Mesenchymal stem cell (in vitro differentiated cells and primary cell): ENCODE measurements around the gene SUPT3H.

Source experiments
- DNase-seq: peaks from one replicate; pipeline ENCODE4 v3.0.0-alpha.2; 2013
- H2AFZ ChIP-seq: one replicate; pipeline ENCODE4 v1.6.1; 2013; ENCODE audit warnings: low read depth, mild to moderate bottlenecking, control low read depth, inconsistent platforms, low read length, moderate library complexity
- H2AK5ac ChIP-seq: 2 replicates; pipeline ENCODE4 v1.6.1; 2013; ENCODE audit warnings: low read length, moderate library complexity, mild to moderate bottlenecking, inconsistent platforms; ENCODE audit not compliant: severe bottlenecking
- H2BK120ac ChIP-seq: one replicate; pipeline ENCODE4 v1.6.1; 2013; ENCODE audit warnings: low read depth, mild to moderate bottlenecking, inconsistent platforms, low read length, moderate library complexity
- H2BK12ac ChIP-seq, 2 experiments: one replicate each; pipeline ENCODE4 v1.6.1; 2013; ENCODE audit warnings: inconsistent platforms in 2 of 2, low read length in 2 of 2, mild to moderate bottlenecking in 2 of 2, moderate library complexity in 2 of 2, control low read depth in 1 of 2
- H2BK15ac ChIP-seq: one replicate; pipeline ENCODE4 v1.6.1; 2013; ENCODE audit warnings: mild to moderate bottlenecking, low read depth, inconsistent platforms; ENCODE audit not compliant: poor library complexity, severe bottlenecking
- H2BK5ac ChIP-seq: 2 replicates; pipeline ENCODE4 v1.6.1; 2013; ENCODE audit warnings: low read depth, mild to moderate bottlenecking, low read length, control low read depth, inconsistent platforms; ENCODE audit not compliant: poor library complexity, severe bottlenecking
- H3K14ac ChIP-seq, 2 experiments: one replicate each; pipeline ENCODE4 v1.6.1; 2013; ENCODE audit warnings: inconsistent platforms in 2 of 2, low read length in 2 of 2, control low read depth in 1 of 2, mild to moderate bottlenecking in 1 of 2, moderate library complexity in 1 of 2
- H3K18ac ChIP-seq, 2 experiments: one replicate each; pipeline ENCODE4 v1.6.1; 2013; ENCODE audit warnings: inconsistent platforms in 2 of 2, low read length in 2 of 2, control low read depth in 1 of 2, low read depth in 1 of 2, mild to moderate bottlenecking in 1 of 2
- H3K23ac ChIP-seq, 2 experiments: one replicate each; pipeline ENCODE4 v1.6.1; 2013; ENCODE audit warnings: inconsistent platforms in 2 of 2, low read length in 2 of 2, mild to moderate bottlenecking in 2 of 2, moderate library complexity in 2 of 2, control low read depth in 1 of 2
- H3K27ac ChIP-seq: 2 replicates; pipeline ENCODE4 v1.5.1; 2013; ENCODE audit warnings: mild to moderate bottlenecking, moderate library complexity, low read length, control low read depth, inconsistent platforms; ENCODE audit not compliant: poor library complexity, severe bottlenecking
- H3K27me3 ChIP-seq, 2 experiments: 2 replicates each; pipeline versions ENCODE4 v1.6.1 to v1.7.0; 2013; ENCODE audit warnings: low read length in 2 of 2, mild to moderate bottlenecking in 2 of 2, moderate library complexity in 2 of 2, control low read depth in 1 of 2, inconsistent platforms in 1 of 2; ENCODE audit not compliant: control insufficient read depth in 1 of 2, insufficient read depth in 1 of 2
- H3K36me3 ChIP-seq, 2 experiments: 2 replicates each; pipeline versions ENCODE4 v1.6.1 to v1.7.0; 2013; ENCODE audit warnings: low read length in 2 of 2, control low read depth in 1 of 2, inconsistent platforms in 1 of 2, low read depth in 1 of 2, mild to moderate bottlenecking in 1 of 2; ENCODE audit not compliant: insufficient read depth in 2 of 2, control insufficient read depth in 1 of 2
- H3K4ac ChIP-seq, 2 experiments: one replicate each; pipeline ENCODE4 v1.6.1; 2013; ENCODE audit warnings: inconsistent platforms in 2 of 2, low read length in 2 of 2, mild to moderate bottlenecking in 2 of 2, moderate library complexity in 2 of 2, control low read depth in 1 of 2, low read depth in 1 of 2
- H3K4me1 ChIP-seq: 2 replicates; pipeline ENCODE4 v1.6.1; 2013; ENCODE audit warnings: low read depth, low read length, control low read depth; ENCODE audit not compliant: control insufficient read depth, insufficient read depth
- H3K4me2 ChIP-seq: 2 replicates; pipeline ENCODE4 v1.6.1; 2013; ENCODE audit warnings: low read length, mild to moderate bottlenecking, inconsistent platforms; ENCODE audit not compliant: poor library complexity, severe bottlenecking
- H3K4me3 ChIP-seq, 2 experiments: 2 replicates each; pipeline versions ENCODE4 v1.5.1 to v1.7.0; 2013; ENCODE audit warnings: low read length in 2 of 2, mild to moderate bottlenecking in 2 of 2, control low read depth in 1 of 2, low read depth in 1 of 2; ENCODE audit not compliant: insufficient read depth in 1 of 2
- H3K79me1 ChIP-seq: replicated peaks from 2 replicates; pipeline ENCODE4 v1.6.1; 2013; ENCODE audit warnings: mild to moderate bottlenecking, control low read depth, low read length, inconsistent platforms; ENCODE audit not compliant: poor library complexity, severe bottlenecking
- H3K9ac ChIP-seq: 2 replicates; pipeline ENCODE4 v1.7.0; 2013; ENCODE audit warnings: mild to moderate bottlenecking, low read length, moderate library complexity
- H3K9me3 ChIP-seq: 2 replicates; pipeline ENCODE4 v1.7.0; 2013; ENCODE audit warnings: mild to moderate bottlenecking, low read length; ENCODE audit not compliant: control insufficient read depth
- H4K8ac ChIP-seq: one replicate; pipeline ENCODE4 v1.6.1; 2013; ENCODE audit warnings: inconsistent platforms, mild to moderate bottlenecking, low read length, moderate library complexity
- H4K91ac ChIP-seq: one replicate; pipeline ENCODE4 v1.6.1; 2013; ENCODE audit warnings: mild to moderate bottlenecking, low read length, inconsistent platforms
- WGBS: methylation state at CpG from one replicate; pipeline ENCODE4 v1.1.7; 2013; ENCODE audit warnings: mixed read lengths; 5-methylcytosine and 5-hydroxymethylcytosine counted together

Gene SUPT3H

GRCh38 chr6:45160305-45160704 lies 217.4 kb downstream of the SUPT3H start:
- no peak overlapping the region for H2BK15ac ChIP-seq
- no peak overlapping the region for H2BK12ac ChIP-seq
- no peak overlapping the region for H3K9ac ChIP-seq
- no peak overlapping the region for H3K4me2 ChIP-seq
- H3K27me3 ChIP-seq, result no peaks in the 10 kb centered on the region
- no peak overlapping the region for H2BK120ac ChIP-seq
- no peaks in the 10 kb centered on the region for H3K4me1 ChIP-seq
- H3K79me1 ChIP-seq, result peaks cover 5% of the 10 kb centered on the region
- H2BK5ac ChIP-seq, result no peak overlapping the region
- DNase-seq, result no peak
- no peak overlapping the region for H3K4ac ChIP-seq
- H3K18ac ChIP-seq, result no peak overlapping the region
- WGBS, result no CpG with 5 or more reads among the region's 4 CpGs
- no peak overlapping the region for H4K91ac ChIP-seq
- H3K9me3 ChIP-seq, result no peaks in the 10 kb centered on the region
- H2AK5ac ChIP-seq, result no peak overlapping the region
- H3K27ac ChIP-seq, result no peak overlapping the region
- H3K14ac ChIP-seq, result no peak overlapping the region
- no peaks in the 10 kb centered on the region for H3K36me3 ChIP-seq
- no peak overlapping the region for H4K8ac ChIP-seq
- no peak overlapping the region for H3K4me3 ChIP-seq
- no peak overlapping the region for H3K23ac ChIP-seq
- H2AFZ ChIP-seq, result no peak overlapping the region

- H3K4me1 ChIP-seq, result no peaks in the 10 kb centered on the region
- H2BK12ac ChIP-seq, result no peak overlapping the region
- WGBS, result 98% methylated on average over 2 of the region's 2 CpGs
- H3K14ac ChIP-seq, result no peak overlapping the region
- no peak overlapping the region for H3K27ac ChIP-seq
- no peak overlapping the region for H4K91ac ChIP-seq
- DNase-seq, result no peak
- no peaks in the 10 kb centered on the region for H3K36me3 ChIP-seq
- no peak overlapping the region for H2BK120ac ChIP-seq
- H3K4me3 ChIP-seq, result no peak overlapping the region
- H3K23ac ChIP-seq, result no peak overlapping the region
- H4K8ac ChIP-seq, result no peak overlapping the region
- no peak overlapping the region for H3K18ac ChIP-seq
- H3K4ac ChIP-seq, result no peak overlapping the region
- H2AFZ ChIP-seq, result no peak overlapping the region
- no peak overlapping the region for H2BK5ac ChIP-seq
- no peaks in the 10 kb centered on the region for H3K9me3 ChIP-seq
- H3K4me2 ChIP-seq, result no peak overlapping the region
- H3K79me1 ChIP-seq, result peaks cover 3% of the 10 kb centered on the region
- no peak overlapping the region for H2AK5ac ChIP-seq
- no peaks in the 10 kb centered on the region for H3K27me3 ChIP-seq
- H2BK15ac ChIP-seq, result no peak overlapping the region
- no peak overlapping the region for H3K9ac ChIP-seq
Observed at GRCh38 chr6:45156075-45156474, 221.7 kb downstream of the SUPT3H start.

GRCh38 chr6:45155341-45155894 lies 222.3 kb downstream of the SUPT3H start:
- H2BK5ac ChIP-seq, result no peak overlapping the region
- DNase-seq, result no peak
- H3K27me3 ChIP-seq, result no peaks in the 10 kb centered on the region
- no peak overlapping the region for H3K14ac ChIP-seq
- no peak overlapping the region for H4K8ac ChIP-seq
- no peak overlapping the region for H3K9ac ChIP-seq
- H3K79me1 ChIP-seq, result peaks cover 3% of the 10 kb centered on the region
- no peak overlapping the region for H3K4ac ChIP-seq
- H2AK5ac ChIP-seq, result no peak overlapping the region
- H2BK15ac ChIP-seq, result no peak overlapping the region
- H4K91ac ChIP-seq, result no peak overlapping the region
- H2BK120ac ChIP-seq, result no peak overlapping the region
- H3K4me2 ChIP-seq, result no peak overlapping the region
- H3K4me1 ChIP-seq, result no peaks in the 10 kb centered on the region
- no peaks in the 10 kb centered on the region for H3K9me3 ChIP-seq
- no peak overlapping the region for H3K27ac ChIP-seq
- no peaks in the 10 kb centered on the region for H3K36me3 ChIP-seq
- no peak overlapping the region for H2BK12ac ChIP-seq
- H2AFZ ChIP-seq, result no peak overlapping the region
- WGBS, result 100% methylated on average over 1 of the region's 2 CpGs
- H3K4me3 ChIP-seq, result no peak overlapping the region
- no peak overlapping the region for H3K18ac ChIP-seq
- no peak overlapping the region for H3K23ac ChIP-seq

GRCh38 chr6:45154679-45155078 lies 223.1 kb downstream of the SUPT3H start:
- H3K4me3 ChIP-seq, result no peak overlapping the region
- no peak for DNase-seq
- no peak overlapping the region for H2BK12ac ChIP-seq
- no peaks in the 10 kb centered on the region for H3K4me1 ChIP-seq
- H4K91ac ChIP-seq, result no peak overlapping the region
- no peak overlapping the region for H2BK15ac ChIP-seq
- no peak overlapping the region for H3K9ac ChIP-seq
- peaks cover 3% of the 10 kb centered on the region for H3K79me1 ChIP-seq
- no peaks in the 10 kb centered on the region for H3K27me3 ChIP-seq
- H2BK5ac ChIP-seq, result no peak overlapping the region
- no peak overlapping the region for H3K18ac ChIP-seq
- no peak overlapping the region for H3K14ac ChIP-seq
- H3K27ac ChIP-seq, result no peak overlapping the region
- H2AK5ac ChIP-seq, result no peak overlapping the region
- H3K4me2 ChIP-seq, result no peak overlapping the region
- WGBS, result 99% methylated on average over 3 of the region's 3 CpGs
- H3K9me3 ChIP-seq, result no peaks in the 10 kb centered on the region
- no peaks in the 10 kb centered on the region for H3K36me3 ChIP-seq
- H4K8ac ChIP-seq, result no peak overlapping the region
- no peak overlapping the region for H2BK120ac ChIP-seq
- no peak overlapping the region for H3K4ac ChIP-seq
- no peak overlapping the region for H2AFZ ChIP-seq
- H3K23ac ChIP-seq, result no peak overlapping the region
